HFFc6 (cell line): ENCODE measurements around the gene HIVEP2. TPM values are rescaled to one million over a fixed set of nuclear protein-coding genes. Genes with fewer than 3 reads are reported as not detected.

Experiments used
- DNase-seq: peaks from one replicate; pipeline ENCODE4 v3.0.0-alpha.2; 2018
- H3K27ac Mint-ChIP-seq: 2 replicates; pipeline ENCODE4 v1.8.0; 2020; ENCODE audit warnings: mild to moderate bottlenecking, mixed read lengths
- H3K27me3 Mint-ChIP-seq: 2 replicates; pipeline ENCODE4 v1.8.0; 2021; ENCODE audit warnings: mild to moderate bottlenecking, moderate library complexity, mixed read lengths; ENCODE audit not compliant: insufficient read depth
- H3K36me3 Mint-ChIP-seq: 2 replicates; pipeline ENCODE4 v1.8.0; 2021; ENCODE audit warnings: low read depth, mixed read lengths
- H3K4me1 Mint-ChIP-seq: 2 replicates; pipeline ENCODE4 v1.8.0; 2020; ENCODE audit warnings: low read depth, mixed read lengths
- H3K4me3 Mint-ChIP-seq: 2 replicates; pipeline ENCODE4 v1.8.0; 2020; ENCODE audit warnings: mild to moderate bottlenecking, moderate library complexity, mixed read lengths
- H3K9me3 Mint-ChIP-seq: 2 replicates; pipeline ENCODE4 v1.8.0; 2020; ENCODE audit warnings: mild to moderate bottlenecking, mixed read lengths
- CTCF ChIP-seq: fragments of 200-600 bp; sonication (generic); IDR thresholded peaks from 2 replicates; pipeline ENCODE4 v1.5.0; 2021; ENCODE audit warnings: antibody characterized with exemption, mild to moderate bottlenecking
- total RNA-seq, 6 experiments: library from RNA; stranded (reverse); fragmentation: NEBNext Ultra II Directional; extraction: Animal tissue kit (Norgen Biotek cat#: 25700); gene quantifications; 2 replicates in 1 of 6; 3 replicates in 5 of 6; pipeline ENCODE4 v1.2.3, GENCODE V29; 2021

Gene HIVEP2
- total RNA-seq, 6 experiments from 2014 or later = 14.0 to 19.5 (median 17.1) TPM

DNA sequence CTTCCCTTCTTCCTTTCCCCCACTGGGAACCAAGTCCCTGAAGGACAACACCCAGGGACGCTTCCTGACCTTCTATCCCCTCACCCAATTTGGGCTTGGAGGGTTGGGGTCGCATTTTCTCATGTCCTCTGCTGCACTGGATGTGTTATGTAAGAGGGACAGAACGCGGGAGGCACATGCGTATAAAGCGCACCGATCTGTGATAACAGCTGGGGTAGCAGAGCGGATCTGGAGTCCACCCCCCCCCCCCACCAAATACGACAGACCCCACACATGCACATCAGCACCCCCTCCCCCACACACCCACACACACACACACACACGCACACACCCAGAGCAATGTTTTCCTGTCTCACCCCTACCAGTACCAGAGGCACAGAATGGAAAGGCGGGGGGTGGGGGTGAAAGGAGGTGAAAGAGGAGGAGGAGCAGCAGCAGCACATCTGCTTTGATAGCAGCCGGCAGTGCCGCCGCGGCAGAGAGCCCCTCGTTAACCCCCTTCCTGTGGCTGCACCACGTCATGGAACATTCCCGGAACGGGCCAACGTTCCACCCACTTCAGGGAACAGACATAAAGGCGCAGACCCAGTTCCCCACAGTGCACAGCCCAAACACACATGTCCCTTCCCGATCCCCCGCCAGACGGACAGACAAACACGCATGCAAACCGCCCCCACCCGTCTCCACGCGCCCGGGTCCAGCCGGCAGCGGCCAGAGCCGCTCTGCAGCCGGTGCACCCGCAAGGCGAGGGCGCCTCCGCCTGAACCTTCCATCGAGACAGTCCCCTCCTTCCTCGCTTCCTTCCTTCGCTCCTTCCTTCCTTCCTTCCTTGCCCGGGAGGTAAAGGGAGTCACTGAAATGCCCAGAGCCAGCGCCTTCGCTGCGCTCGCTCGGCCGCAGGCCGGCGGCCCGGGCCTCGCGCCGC, 590 bp downstream of the HIVEP2 start:
- peak; percentile 87 for DNase-seq
- Mint-ChIP-seq H3K36me3 (no peaks in the 10 kb centered on the region), H3K4me3 (peak overlapping the region; percentile 94), H3K27me3 (peaks cover 5% of the 10 kb centered on the region), H3K4me1 (peaks cover 58% of the 10 kb centered on the region), H3K27ac (peak overlapping the region; percentile 96), H3K9me3 (no peaks in the 10 kb centered on the region)
- TF ChIP-seq CTCF = no peak

GRCh38 chr6:142943711-142944123, 1.3 kb downstream of the HIVEP2 start:
- H3K27me3 Mint-ChIP-seq = peaks cover 5% of the 10 kb centered on the region
- no peaks in the 10 kb centered on the region for H3K9me3 Mint-ChIP-seq
- TF ChIP-seq CTCF = no peak
- peak overlapping the region; percentile 96 for H3K27ac Mint-ChIP-seq
- H3K4me3 Mint-ChIP-seq = peak overlapping the region; percentile 94
- DNase-seq = no peak
- no peaks in the 10 kb centered on the region for H3K36me3 Mint-ChIP-seq
- H3K4me1 Mint-ChIP-seq = peaks cover 65% of the 10 kb centered on the region

DNA sequence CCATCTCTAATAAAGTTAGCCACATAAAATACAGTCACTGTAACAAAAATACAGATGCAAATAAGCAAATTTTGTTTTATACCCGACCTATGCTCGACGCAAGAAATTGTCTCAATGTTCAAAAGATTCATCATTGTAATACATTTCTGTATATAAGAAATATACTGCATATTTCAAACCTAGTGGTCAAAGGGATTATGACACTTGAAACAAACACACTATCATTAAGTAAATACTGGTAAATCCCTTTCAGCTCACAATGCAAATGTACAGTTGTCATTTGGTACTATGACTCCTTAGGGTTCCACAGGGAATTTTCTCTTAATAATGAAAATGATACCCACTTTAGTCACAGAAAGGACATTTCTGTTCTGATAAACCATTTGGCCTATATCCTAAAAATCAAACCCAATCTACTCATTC, 2.2 kb downstream of the HIVEP2 start:
- Mint-ChIP-seq H3K4me1 (peaks cover 68% of the 10 kb centered on the region), H3K36me3 (peaks cover 5% of the 10 kb centered on the region; the same call in 1 of the 2 replicates), H3K9me3 (no peaks in the 10 kb centered on the region), H3K4me3 (peak overlapping the region; percentile 94), H3K27me3 (peaks cover 5% of the 10 kb centered on the region), H3K27ac (peak overlapping the region; percentile 96)
- TF ChIP-seq CTCF = peak; percentile 84
- peak; percentile 35 for DNase-seq

GRCh38 chr6:142942238-142942637, 2.7 kb downstream of the HIVEP2 start:
- TF ChIP-seq CTCF = no peak
- no peak for DNase-seq
- peaks cover 66% of the 10 kb centered on the region for H3K4me1 Mint-ChIP-seq
- H3K9me3 Mint-ChIP-seq = no peaks in the 10 kb centered on the region
- peak overlapping the region; percentile 84 for H3K27ac Mint-ChIP-seq
- peaks cover 8% of the 10 kb centered on the region; the same call in 1 of the 2 replicates for H3K36me3 Mint-ChIP-seq
- peaks cover 5% of the 10 kb centered on the region for H3K27me3 Mint-ChIP-seq
- H3K4me3 Mint-ChIP-seq = peak overlapping the region; percentile 60; the same call in 1 of the 2 replicates

GRCh38 chr6:142941018-142941417, 4.0 kb downstream of the HIVEP2 start:
- Mint-ChIP-seq H3K4me1 (peaks cover 66% of the 10 kb centered on the region), H3K4me3 (peak overlapping the region; percentile 54), H3K36me3 (peaks cover 14% of the 10 kb centered on the region), H3K9me3 (no peaks in the 10 kb centered on the region), H3K27me3 (peaks cover 5% of the 10 kb centered on the region), H3K27ac (peak overlapping the region; percentile 84)
- TF ChIP-seq CTCF = no peak
- no peak for DNase-seq
